Astrocyte (in vitro differentiated cells and primary cell): Measurements from ENCODE around the gene CRTC1. TPM values are rescaled to one million over a fixed set of nuclear protein-coding genes. Genes with fewer than 3 reads are reported as not detected.
A peak's percentile ranks its signal among the peaks of the same experiment; 100 is the strongest.

Experiments
- DNase-seq: peaks from one replicate; pipeline ENCODE4 v3.0.0-alpha.2; 2010; ENCODE audit warnings: low read depth
- FAIRE-seq: peaks from 2 replicates; lab custom pipeline; 2011; peaks lifted over from hg19 to GRCh38; lab: Jason Lieb, UNC
- H2AFZ ChIP-seq: 2 replicates; pipeline ENCODE4 v1.6.0; 2012; ENCODE audit warnings: low read depth, low read length, inconsistent platforms
- H3K27ac ChIP-seq: 2 replicates; pipeline ENCODE4 v1.5.1; 2011; ENCODE audit warnings: low read depth, low read length, inconsistent platforms
- H3K27me3 ChIP-seq: 2 replicates; pipeline ENCODE4 v1.6.0; 2011; ENCODE audit warnings: low read length, inconsistent platforms; ENCODE audit not compliant: insufficient read depth
- H3K36me3 ChIP-seq: 2 replicates; pipeline ENCODE4 v1.5.1; 2011; ENCODE audit warnings: low read length, inconsistent platforms; ENCODE audit not compliant: insufficient read depth
- H3K4me1 ChIP-seq: 2 replicates; pipeline ENCODE4 v1.5.1; 2011; ENCODE audit warnings: low read length, inconsistent platforms; ENCODE audit not compliant: insufficient read depth
- H3K4me2 ChIP-seq: 2 replicates; pipeline ENCODE4 v1.6.0; 2012; ENCODE audit warnings: low read length, inconsistent platforms
- H3K4me3 ChIP-seq: 2 replicates; pipeline ENCODE4 v1.5.1; 2011; ENCODE audit warnings: low read depth, mild to moderate bottlenecking, low read length, inconsistent platforms; ENCODE audit not compliant: insufficient read depth
- H3K79me2 ChIP-seq: 2 replicates; pipeline ENCODE4 v1.6.0; 2012; ENCODE audit warnings: mild to moderate bottlenecking, low read length, inconsistent platforms; ENCODE audit not compliant: insufficient read depth
- H3K9ac ChIP-seq: 2 replicates; pipeline ENCODE4 v1.6.0; 2012; ENCODE audit warnings: mild to moderate bottlenecking, low read length, inconsistent platforms
- H3K9me3 ChIP-seq: 2 replicates; pipeline ENCODE4 v1.5.1; 2012; ENCODE audit warnings: low read depth, mild to moderate bottlenecking, low read length, inconsistent platforms; ENCODE audit not compliant: insufficient read depth
- H4K20me1 ChIP-seq: 2 replicates; pipeline ENCODE4 v1.6.0; 2012; ENCODE audit warnings: low read length, inconsistent platforms; ENCODE audit not compliant: insufficient read depth
- H3K27ac Mint-ChIP-seq: one replicate; pipeline ENCODE4 v1.8.0; 2021; ENCODE audit warnings: mild to moderate bottlenecking, mixed read lengths; ENCODE audit not compliant: unreplicated experiment
- H3K27me3 Mint-ChIP-seq: one replicate; pipeline ENCODE4 v1.8.0; 2021; ENCODE audit warnings: low read depth, mixed read lengths; ENCODE audit not compliant: unreplicated experiment
- H3K36me3 Mint-ChIP-seq: one replicate; pipeline ENCODE4 v1.8.0; 2021; ENCODE audit warnings: low read depth, mixed read lengths; ENCODE audit not compliant: unreplicated experiment
- H3K4me1 Mint-ChIP-seq: one replicate; pipeline ENCODE4 v1.8.0; 2021; ENCODE audit warnings: low read depth, mixed read lengths; ENCODE audit not compliant: unreplicated experiment
- H3K4me3 Mint-ChIP-seq: one replicate; pipeline ENCODE4 v1.8.0; 2021; ENCODE audit warnings: mild to moderate bottlenecking, moderate library complexity, mixed read lengths; ENCODE audit not compliant: unreplicated experiment
- H3K9me3 Mint-ChIP-seq: one replicate; pipeline ENCODE4 v1.8.0; 2021; ENCODE audit warnings: mild to moderate bottlenecking, mixed read lengths; ENCODE audit not compliant: unreplicated experiment
- CTCF ChIP-seq: IDR thresholded peaks from 2 replicates; pipeline ENCODE4 v1.5.1; 2011; ENCODE audit warnings: low read depth, mild to moderate bottlenecking, inconsistent platforms, low read length, moderate library complexity; ENCODE audit not compliant: insufficient read depth
- EZH2 ChIP-seq: IDR thresholded peaks from 2 replicates; pipeline ENCODE4 v1.6.1; 2012; ENCODE audit warnings: mild to moderate bottlenecking, low read length, inconsistent platforms; ENCODE audit not compliant: insufficient read depth
- total RNA-seq: library from RNA; stranded (reverse); gene quantifications from 2 replicates; pipeline ENCODE4 v1.2.1, GENCODE V29; 2021

The CRTC1 gene
- total RNA-seq, 1 donor from 2014 or later = 8.4 TPM

GRCh38 chr19:18831524-18832305 is 148.2 kb downstream of the CRTC1 start, which contains the start of gene UPF1:
Gene UPF1 (plus strand): TSS chr19:18831959. CDS start chr19:18832210, 251 bp downstream.
- FAIRE-seq (no peak), DNase-seq (peak; percentile 79)
- Histone ChIP-seq H3K4me3 (peak within 1 kb of the TSS; percentile 76), H3K36me3 (peaks cover 4% of the 10 kb centered on the region), H3K9me3 (no peaks in the 10 kb centered on the region), H3K4me2 (peak within 1 kb of the TSS; percentile 97), H3K79me2 (peaks cover 51% of the 10 kb centered on the region), H4K20me1 (peaks cover 44% of the 10 kb centered on the region), H3K4me1 (peaks cover 15% of the 10 kb centered on the region), H2AFZ (peak within 1 kb of the TSS; percentile 100), H3K27me3 (peaks cover 2% of the 10 kb centered on the region), H3K9ac (peak within 1 kb of the TSS; percentile 83), H3K27ac (peak within 1 kb of the TSS; percentile 73)
- no peak for TF ChIP-seq EZH2
- TF ChIP-seq CTCF = no peak
- peak within 1 kb of the TSS; percentile 78 for H3K27ac Mint-ChIP-seq
- peak within 1 kb of the TSS; percentile 98 for H3K4me3 Mint-ChIP-seq
- H3K36me3 Mint-ChIP-seq = peaks cover 6% of the 10 kb centered on the region
- H3K27me3 Mint-ChIP-seq = peaks cover 6% of the 10 kb centered on the region
- peaks cover 15% of the 10 kb centered on the region for H3K4me1 Mint-ChIP-seq
- H3K9me3 Mint-ChIP-seq = peaks cover 3% of the 10 kb centered on the region

Other genes with a start within 250 kb of the CRTC1 start
- gene ISYNA1, start 245.5 kb upstream of the CRTC1 start, total RNA-seq = 128 and 153 TPM in 2 replicates
- gene ELL, start 161.6 kb upstream of the CRTC1 start, total RNA-seq = 16.0 TPM in 2 replicates
- gene FKBP8, start 140.1 kb upstream of the CRTC1 start, total RNA-seq = 246 and 251 TPM in 2 replicates
- gene KXD1, start 125.8 kb upstream of the CRTC1 start, total RNA-seq = 73.4 and 80.2 TPM in 2 replicates
- gene UBA52, start 111.8 kb upstream of the CRTC1 start, total RNA-seq = 1,213 and 1,287 TPM in 2 replicates
- 47.4 and 54.6 TPM in 2 replicates for gene REX1BD, start 94.9 kb upstream of the CRTC1 start, total RNA-seq
- 18.5 and 53.1 TPM in 2 replicates for gene CRLF1, start 76.9 kb upstream of the CRTC1 start, total RNA-seq
- 5.6 and 8.8 TPM in 2 replicates for gene TMEM59L, start 70.8 kb upstream of the CRTC1 start, total RNA-seq
- 4.4 and 6.0 TPM in 2 replicates for gene KLHL26, start 46.7 kb upstream of the CRTC1 start, total RNA-seq
- 1.7 and 2.3 TPM in 2 replicates for gene COMP, start 107.6 kb downstream of the CRTC1 start, total RNA-seq
- 48.6 and 57.8 TPM in 2 replicates for gene UPF1, start 148.3 kb downstream of the CRTC1 start, total RNA-seq
- gene CERS1, start 212.5 kb downstream of the CRTC1 start, total RNA-seq = 4.9 and 6.8 TPM in 2 replicates
- gene COPE, start 235.7 kb downstream of the CRTC1 start, total RNA-seq = 265 and 298 TPM in 2 replicates
- 61.2 and 68.3 TPM in 2 replicates for gene DDX49, start 236.0 kb downstream of the CRTC1 start, total RNA-seq